Breast epithelium (tissue), 3 donors: ENCODE results near the gene THBS1.

Source experiments
- POLR2A ChIP-seq: fragments of 450-650 bp; IDR thresholded peaks from one replicate; pipeline ENCODE4 v1.6.1; 2016; ENCODE audit warnings: antibody characterized with exemption, mild to moderate bottlenecking, moderate library complexity
- TF ChIP-seq, protein P1 (sequence below), 3 donors: fragments of 450-650 bp; IDR thresholded peaks; one replicate each; pipeline ENCODE4 v1.5.1; 2016 to 2017; ENCODE audit warnings: antibody characterized with exemption in 3 of 3, mild to moderate bottlenecking in 3 of 3, moderate library complexity in 3 of 3

GRCh38 chr15:39580485-39581241, at the start of gene THBS1:
- TF ChIP-seq POLR2A: peak; percentile 88
- TF ChIP-seq, protein P1, sequence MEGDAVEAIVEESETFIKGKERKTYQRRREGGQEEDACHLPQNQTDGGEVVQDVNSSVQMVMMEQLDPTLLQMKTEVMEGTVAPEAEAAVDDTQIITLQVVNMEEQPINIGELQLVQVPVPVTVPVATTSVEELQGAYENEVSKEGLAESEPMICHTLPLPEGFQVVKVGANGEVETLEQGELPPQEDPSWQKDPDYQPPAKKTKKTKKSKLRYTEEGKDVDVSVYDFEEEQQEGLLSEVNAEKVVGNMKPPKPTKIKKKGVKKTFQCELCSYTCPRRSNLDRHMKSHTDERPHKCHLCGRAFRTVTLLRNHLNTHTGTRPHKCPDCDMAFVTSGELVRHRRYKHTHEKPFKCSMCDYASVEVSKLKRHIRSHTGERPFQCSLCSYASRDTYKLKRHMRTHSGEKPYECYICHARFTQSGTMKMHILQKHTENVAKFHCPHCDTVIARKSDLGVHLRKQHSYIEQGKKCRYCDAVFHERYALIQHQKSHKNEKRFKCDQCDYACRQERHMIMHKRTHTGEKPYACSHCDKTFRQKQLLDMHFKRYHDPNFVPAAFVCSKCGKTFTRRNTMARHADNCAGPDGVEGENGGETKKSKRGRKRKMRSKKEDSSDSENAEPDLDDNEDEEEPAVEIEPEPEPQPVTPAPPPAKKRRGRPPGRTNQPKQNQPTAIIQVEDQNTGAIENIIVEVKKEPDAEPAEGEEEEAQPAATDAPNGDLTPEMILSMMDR (IDR thresholded peaks at IDR 0.05): peak in 1 of 3 donors; percentile 11
